H9 (cell line): ENCODE measurements around the gene CCL15. TPM values are rescaled to one million over a fixed set of nuclear protein-coding genes. Genes with fewer than 3 reads are reported as not detected.

Experiments used
- DNase-seq: peaks from one replicate; pipeline ENCODE4 v3.0.0-alpha.2; 2017
- H2AFZ ChIP-seq: one replicate; pipeline ENCODE4 v1.6.1; 2013; ENCODE audit warnings: mild to moderate bottlenecking, low read length, control low read depth, moderate library complexity
- H2AK5ac ChIP-seq: 2 replicates; pipeline ENCODE4 v1.6.1; 2013; ENCODE audit warnings: low read length, control low read depth, mixed read lengths; ENCODE audit not compliant: insufficient read length
- H2BK120ac ChIP-seq: one replicate; pipeline ENCODE4 v1.6.1; 2013; ENCODE audit warnings: low read depth, mild to moderate bottlenecking, low read length, control low read depth, inconsistent platforms; ENCODE audit not compliant: poor library complexity, severe bottlenecking
- H2BK12ac ChIP-seq: 2 replicates; pipeline ENCODE4 v1.6.1; 2013; ENCODE audit warnings: low read length, control low read depth, mixed read lengths, low read depth; ENCODE audit not compliant: insufficient read length
- H2BK15ac ChIP-seq: 2 replicates; pipeline ENCODE4 v1.6.1; 2013; ENCODE audit warnings: low read depth, low read length, control low read depth
- H2BK20ac ChIP-seq: one replicate; pipeline ENCODE4 v1.6.1; 2013; ENCODE audit warnings: low read depth, mild to moderate bottlenecking, low read length, control low read depth, inconsistent platforms; ENCODE audit not compliant: poor library complexity, severe bottlenecking
- H2BK5ac ChIP-seq: 2 replicates; pipeline ENCODE4 v1.6.1; 2013; ENCODE audit warnings: low read length, control low read depth, mixed read lengths; ENCODE audit not compliant: insufficient read length
- H3K14ac ChIP-seq: 2 replicates; pipeline ENCODE4 v1.6.1; 2013; ENCODE audit warnings: low read length, control low read depth; ENCODE audit not compliant: insufficient read depth
- H3K18ac ChIP-seq: 2 replicates; pipeline ENCODE4 v1.6.1; 2013; ENCODE audit warnings: low read depth, mild to moderate bottlenecking, mixed read lengths, low read length, control low read depth; ENCODE audit not compliant: insufficient read length
- H3K23ac ChIP-seq: 2 replicates; pipeline ENCODE4 v1.6.1; 2013; ENCODE audit warnings: low read length, control low read depth, mixed read lengths, low read depth; ENCODE audit not compliant: insufficient read length
- H3K23me2 ChIP-seq: 2 replicates; pipeline ENCODE4 v1.6.1; 2013; ENCODE audit warnings: low read depth, mild to moderate bottlenecking, mixed read lengths, low read length, control low read depth; ENCODE audit not compliant: insufficient read length, poor library complexity, severe bottlenecking
- H3K27ac ChIP-seq: 2 replicates; pipeline ENCODE4 v1.5.1; 2013; ENCODE audit warnings: low read length, control low read depth, mixed read lengths, low read depth; ENCODE audit not compliant: insufficient read length
- H3K27me3 ChIP-seq: 2 replicates; pipeline ENCODE4 v1.6.1; 2013; ENCODE audit warnings: low read length, control low read depth, inconsistent platforms; ENCODE audit not compliant: insufficient read depth
- H3K4ac ChIP-seq: 2 replicates; pipeline ENCODE4 v1.6.1; 2013; ENCODE audit warnings: low read depth, mild to moderate bottlenecking, control low read depth, inconsistent platforms, low read length, moderate library complexity
- H3K4me1 ChIP-seq: 2 replicates; pipeline ENCODE4 v1.6.1; 2013; ENCODE audit warnings: low read length, control low read depth, inconsistent platforms; ENCODE audit not compliant: insufficient read depth
- H3K4me2 ChIP-seq: 2 replicates; pipeline ENCODE4 v1.6.1; 2013; ENCODE audit warnings: low read length, control low read depth, mixed read lengths; ENCODE audit not compliant: insufficient read length, insufficient read depth
- H3K56ac ChIP-seq: 2 replicates; pipeline ENCODE4 v1.6.1; 2013; ENCODE audit warnings: low read depth, mild to moderate bottlenecking, mixed read lengths, low read length, control low read depth; ENCODE audit not compliant: insufficient read length
- H3K79me1 ChIP-seq: 2 replicates; pipeline ENCODE4 v1.6.1; 2013; ENCODE audit warnings: low read depth, mild to moderate bottlenecking, moderate library complexity, low read length, control low read depth, inconsistent platforms; ENCODE audit not compliant: insufficient read depth, poor library complexity, severe bottlenecking
- H3K79me2 ChIP-seq: 2 replicates; pipeline ENCODE4 v1.6.1; 2013; ENCODE audit warnings: low read length, control low read depth, inconsistent platforms; ENCODE audit not compliant: insufficient read depth
- H3K9ac ChIP-seq: 2 replicates; pipeline ENCODE4 v1.6.1; 2013; ENCODE audit warnings: low read length, control low read depth, mixed read lengths; ENCODE audit not compliant: insufficient read length; ENCODE audit errors: extremely low read depth
- H3K9me3 ChIP-seq: one replicate; pipeline ENCODE4 v1.6.1; 2013; ENCODE audit warnings: low read depth, low read length, inconsistent platforms; ENCODE audit not compliant: control insufficient read depth
- H3T11ph ChIP-seq: one replicate; pipeline ENCODE4 v1.6.1; 2013; ENCODE audit warnings: mild to moderate bottlenecking, low read length, control low read depth, inconsistent platforms
- H4K20me1 ChIP-seq: one replicate; pipeline ENCODE4 v1.6.1; 2013; ENCODE audit not compliant: control insufficient read depth, insufficient read length, insufficient read depth
- H4K5ac ChIP-seq: 2 replicates; pipeline ENCODE4 v1.6.1; 2013; ENCODE audit warnings: low read depth, mild to moderate bottlenecking, mixed read lengths, low read length, control low read depth; ENCODE audit not compliant: insufficient read length
- H4K8ac ChIP-seq: replicated peaks from 2 replicates; pipeline ENCODE4 v1.6.1; 2013; ENCODE audit warnings: low read length, control low read depth, mixed read lengths, low read depth; ENCODE audit not compliant: insufficient read length
- H4K91ac ChIP-seq: 2 replicates; pipeline ENCODE4 v1.6.1; 2013; ENCODE audit warnings: low read depth, mild to moderate bottlenecking, moderate library complexity, mixed read lengths, low read length, control low read depth; ENCODE audit not compliant: insufficient read length
- H3K27ac Mint-ChIP-seq, 3 experiments: 2 replicates in 2 of 3; 3 replicates in 1 of 3; pipeline ENCODE4 v1.8.0; 2020 to 2021; ENCODE audit warnings: mixed read lengths in 3 of 3, mild to moderate bottlenecking in 1 of 3, moderate library complexity in 1 of 3
- H3K27me3 Mint-ChIP-seq: 2 replicates; pipeline ENCODE4 v1.8.0; 2021; ENCODE audit warnings: low read depth, mild to moderate bottlenecking, moderate library complexity, mixed read lengths
- H3K36me3 Mint-ChIP-seq, 3 experiments: 2 replicates in 2 of 3; 3 replicates in 1 of 3; pipeline ENCODE4 v1.8.0; 2020 to 2021; ENCODE audit warnings: low read depth in 3 of 3, mixed read lengths in 3 of 3; ENCODE audit not compliant: insufficient read depth in 1 of 3
- H3K4me1 Mint-ChIP-seq, 2 experiments: 2 replicates each; pipeline ENCODE4 v1.8.0; 2020; ENCODE audit warnings: mixed read lengths in 2 of 2
- H3K4me3 Mint-ChIP-seq, 2 experiments: 2 replicates in 1 of 2; 3 replicates in 1 of 2; pipeline ENCODE4 v1.8.0; 2020 to 2021; ENCODE audit warnings: mild to moderate bottlenecking in 2 of 2, mixed read lengths in 2 of 2, moderate library complexity in 1 of 2
- H3K9me3 Mint-ChIP-seq, 2 experiments: 2 replicates in 1 of 2; 3 replicates in 1 of 2; pipeline ENCODE4 v1.8.0; 2020; ENCODE audit warnings: mild to moderate bottlenecking in 2 of 2, mixed read lengths in 2 of 2, moderate library complexity in 1 of 2
- CTCF ChIP-seq: fragments of 200-600 bp; sonication (generic); conservative IDR thresholded peaks from 3 replicates; pipeline ENCODE4 v1.8.0; 2021; ENCODE audit warnings: antibody characterized with exemption, mild to moderate bottlenecking
- WGBS: extraction: QIAGEN DNeasy Blood & Tissue Kit; methylation state at CpG from one replicate; pipeline ENCODE4 v1.1.7; 2013; ENCODE audit warnings: missing lambda C conversion rate, low lambda C conversion rate, mixed read lengths; ENCODE audit not compliant: insufficient read length; ENCODE audit errors: extremely low coverage; 5-methylcytosine and 5-hydroxymethylcytosine counted together
- total RNA-seq: library from RNA; stranded (reverse); gene quantifications from 2 replicates; pipeline ENCODE4 v1.2.1, GENCODE V29; 2021

Gene CCL15
- total RNA-seq, 1 experiment from 2014 or later, result not detected

- no peak for DNase-seq
- no peak within 1 kb of the TSS for H3K4me2 ChIP-seq
- H2BK5ac ChIP-seq, result no peak within 1 kb of the TSS
- H3K18ac ChIP-seq, result no peak within 1 kb of the TSS
- H2AK5ac ChIP-seq, result no peak within 1 kb of the TSS
- H3K79me1 ChIP-seq, result no peaks in the 10 kb centered on the region
- no peak within 1 kb of the TSS for H3K4ac ChIP-seq
- no peak for TF ChIP-seq CTCF
- Mint-ChIP-seq H3K27ac (peak within 1 kb of the TSS in 1 of 3 experiments; percentile 62; a peak in 1 of 7 replicates), H3K4me1 (no peaks in the 10 kb centered on the region), H3K27me3 (peaks cover 5% of the 10 kb centered on the region), H3K4me3 (no peak within 1 kb of the TSS), H3K9me3 (no peaks in the 10 kb centered on the region; a peak in 2 of 5 replicates), H3K36me3 (no peaks in the 10 kb centered on the region)
- H3K27me3 ChIP-seq, result no peaks in the 10 kb centered on the region
- no peaks in the 10 kb centered on the region for H3K9me3 ChIP-seq
- no peak within 1 kb of the TSS for H3K23ac ChIP-seq
- H2BK15ac ChIP-seq, result no peak within 1 kb of the TSS
- no peak within 1 kb of the TSS for H3K56ac ChIP-seq
- no peak within 1 kb of the TSS for H2BK12ac ChIP-seq
- WGBS, result no CpG with 5 or more reads among the region's 1 CpG
- H4K5ac ChIP-seq, result no peak within 1 kb of the TSS
- no peak within 1 kb of the TSS for H2BK20ac ChIP-seq
- H4K20me1 ChIP-seq, result no peaks in the 10 kb centered on the region
- no peak within 1 kb of the TSS for H4K8ac ChIP-seq
- no peak within 1 kb of the TSS for H2BK120ac ChIP-seq
- H3T11ph ChIP-seq, result no peak within 1 kb of the TSS
- H3K27ac ChIP-seq, result no peak within 1 kb of the TSS
- no peaks in the 10 kb centered on the region for H3K4me1 ChIP-seq
- H3K23me2 ChIP-seq, result no peaks in the 10 kb centered on the region
- H4K91ac ChIP-seq, result no peak within 1 kb of the TSS
- H2AFZ ChIP-seq, result no peak within 1 kb of the TSS
- no peak within 1 kb of the TSS; the same call in 1 of the 2 replicates for H3K14ac ChIP-seq
- no peaks in the 10 kb centered on the region for H3K79me2 ChIP-seq
- no peak within 1 kb of the TSS for H3K9ac ChIP-seq
These were observed 14.7 kb downstream of the CCL15 start, which contains the start of gene CCL14 for GRCh38 chr17:35986643-35987042. Gene CCL14, minus strand, starts transcription at chr17:35986729. Its CDS starts 80 bp downstream, at chr17:35986649.
